CD4-positive, alpha-beta T cell (primary cell): Measurements from ENCODE around the gene MS4A6A. TPM values are rescaled to one million over a fixed set of nuclear protein-coding genes. Genes with fewer than 3 reads are reported as not detected.

Experiments
- ATAC-seq: fragments of 200-7000 bp; cut with Tn5 transposase; one replicate; pipeline ENCODE4 v1.10.0; 2022; ENCODE audit warnings: mild to moderate bottlenecking; ENCODE audit not compliant: poor library complexity
- CTCF ChIA-PET: fragments of 350-600 bp; sonication (Branson Sonifier 250); formaldehyde crosslinking; loops from one replicate; lab custom pipeline; 2021; ENCODE audit warnings: antibody characterized with exemption, inconsistent platforms; lab: Charles Lee
- POLR2A ChIA-PET: fragments of 350-600 bp; sonication (Branson Sonifier 250); formaldehyde crosslinking; loops from one replicate; lab custom pipeline; 2021; ENCODE audit warnings: antibody characterized with exemption, inconsistent platforms; lab: Charles Lee
- DNase-seq, 14 experiments: peaks; one replicate each; pipeline ENCODE4 v3.0.0-alpha.2; 2013 to 2020; ENCODE audit warnings: mixed read lengths in 2 of 14
- H3K27ac ChIP-seq, 2 donors: one replicate each; pipeline versions ENCODE4 v1.5.1 to v1.7.0; 2013; ENCODE audit warnings: low read length in 2 of 2, low read depth in 1 of 2, mild to moderate bottlenecking in 1 of 2
- H3K27me3 ChIP-seq, 2 experiments: 1 replicate in 1 of 2; 2 replicates in 1 of 2; pipeline versions ENCODE4 v1.6.1 to v1.7.0; 2013; ENCODE audit warnings: low read length in 2 of 2, control low read depth in 1 of 2, mild to moderate bottlenecking in 1 of 2, moderate library complexity in 1 of 2; ENCODE audit not compliant: insufficient read depth in 2 of 2, control insufficient read depth in 1 of 2
- H3K36me3 ChIP-seq: one replicate; pipeline ENCODE4 v1.6.1; 2013; ENCODE audit warnings: low read length, control low read depth; ENCODE audit not compliant: insufficient read depth
- H3K4me1 ChIP-seq: one replicate; pipeline ENCODE4 v1.6.1; 2013; ENCODE audit warnings: low read length, control low read depth; ENCODE audit not compliant: insufficient read depth
- H3K4me3 ChIP-seq: one replicate; pipeline ENCODE4 v1.5.1; 2013; ENCODE audit warnings: mild to moderate bottlenecking, low read length, moderate library complexity
- H3K9me3 ChIP-seq, 2 experiments: 1 replicate in 1 of 2; 2 replicates in 1 of 2; pipeline versions ENCODE4 v1.6.1 to v1.7.0; 2013; ENCODE audit warnings: low read length in 2 of 2, mild to moderate bottlenecking in 2 of 2, control low read depth in 1 of 2, moderate library complexity in 1 of 2; ENCODE audit not compliant: control insufficient read depth in 1 of 2, insufficient read depth in 1 of 2
- H3K27ac Mint-ChIP-seq: one replicate; pipeline ENCODE4 v1.8.0; 2020; ENCODE audit warnings: mixed read lengths
- H3K27me3 Mint-ChIP-seq: one replicate; pipeline ENCODE4 v1.8.0; 2021; ENCODE audit warnings: mixed read lengths
- H3K36me3 Mint-ChIP-seq: one replicate; pipeline ENCODE4 v1.8.0; 2021; ENCODE audit warnings: low read depth, mixed read lengths
- H3K4me1 Mint-ChIP-seq: one replicate; pipeline ENCODE4 v1.8.0; 2021; ENCODE audit warnings: low read depth, mixed read lengths
- H3K4me3 Mint-ChIP-seq: one replicate; pipeline ENCODE4 v1.8.0; 2020; ENCODE audit warnings: mild to moderate bottlenecking, mixed read lengths
- H3K9me3 Mint-ChIP-seq: one replicate; pipeline ENCODE4 v1.8.0; 2020; ENCODE audit warnings: mixed read lengths
- intact Hi-C, 2 experiments: fragments of 100-400 bp; cut with DNase I in 1 of 2; cut with micrococcal nuclease in 1 of 2; formaldehyde crosslinking; loops; one replicate each; pipeline versions ENCODE4 v1.15.1 to v1.9.0; 2023 to 2025; cut with DNase I, micrococcal nuclease
- total RNA-seq, 174 experiments: library from RNA in 2 of 174; stranded (reverse) in 2 of 174; gene quantifications; one replicate each; pipeline ENCODE4 v1.2.3 and lab custom pipeline; 2021 to 2026
- TF ChIP-seq, protein P1 (sequence below): fragments of 200-600 bp; IDR thresholded peaks from one replicate; pipeline ENCODE4 v1.8.0; 2022; ENCODE audit warnings: antibody characterized with exemption, mild to moderate bottlenecking

The MS4A6A gene
- total RNA-seq, 2 experiments from 2014 or later = 3.3 TPM

DNA sequence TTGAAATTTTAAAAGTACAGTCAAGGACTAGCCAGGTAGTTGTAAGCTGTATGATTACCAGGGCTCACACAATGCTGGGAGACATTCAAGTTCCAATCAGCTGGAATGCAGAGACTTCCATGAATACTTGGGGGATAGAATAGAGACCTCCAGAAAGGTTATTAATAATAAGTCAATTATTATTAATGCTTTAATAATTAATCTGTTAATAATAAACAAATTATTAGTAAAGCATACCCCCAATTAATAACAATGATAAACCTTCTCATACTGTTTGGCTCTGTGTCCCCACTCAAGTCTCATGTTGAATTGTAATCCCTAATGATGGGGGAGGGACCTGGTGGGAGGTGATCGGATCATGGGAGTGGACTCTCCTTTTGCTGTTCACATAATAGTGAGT, 14.6 kb upstream of the MS4A6A start:
- H3K4me1 ChIP-seq = no peaks in the 10 kb centered on the region
- no peak overlapping the region for H3K4me3 ChIP-seq
- Mint-ChIP-seq H3K36me3 (no peaks in the 10 kb centered on the region), H3K4me1 (peaks cover 26% of the 10 kb centered on the region), H3K9me3 (no peaks in the 10 kb centered on the region), H3K4me3 (no peak overlapping the region), H3K27me3 (peaks cover 10% of the 10 kb centered on the region), H3K27ac (no peak overlapping the region)
- peaks cover 4% of the 10 kb centered on the region in 2 experiments for H3K9me3 ChIP-seq
- H3K27ac ChIP-seq = no peak overlapping the region
- DNase-seq = no peak
- ChIA-PET CTCF (no interaction called here), POLR2A (no interaction called here)
- H3K36me3 ChIP-seq = no peaks in the 10 kb centered on the region
- intact Hi-C loops = no loop called here
- H3K27me3 ChIP-seq = no peaks in the 10 kb centered on the region
- TF ChIP-seq, protein P1, sequence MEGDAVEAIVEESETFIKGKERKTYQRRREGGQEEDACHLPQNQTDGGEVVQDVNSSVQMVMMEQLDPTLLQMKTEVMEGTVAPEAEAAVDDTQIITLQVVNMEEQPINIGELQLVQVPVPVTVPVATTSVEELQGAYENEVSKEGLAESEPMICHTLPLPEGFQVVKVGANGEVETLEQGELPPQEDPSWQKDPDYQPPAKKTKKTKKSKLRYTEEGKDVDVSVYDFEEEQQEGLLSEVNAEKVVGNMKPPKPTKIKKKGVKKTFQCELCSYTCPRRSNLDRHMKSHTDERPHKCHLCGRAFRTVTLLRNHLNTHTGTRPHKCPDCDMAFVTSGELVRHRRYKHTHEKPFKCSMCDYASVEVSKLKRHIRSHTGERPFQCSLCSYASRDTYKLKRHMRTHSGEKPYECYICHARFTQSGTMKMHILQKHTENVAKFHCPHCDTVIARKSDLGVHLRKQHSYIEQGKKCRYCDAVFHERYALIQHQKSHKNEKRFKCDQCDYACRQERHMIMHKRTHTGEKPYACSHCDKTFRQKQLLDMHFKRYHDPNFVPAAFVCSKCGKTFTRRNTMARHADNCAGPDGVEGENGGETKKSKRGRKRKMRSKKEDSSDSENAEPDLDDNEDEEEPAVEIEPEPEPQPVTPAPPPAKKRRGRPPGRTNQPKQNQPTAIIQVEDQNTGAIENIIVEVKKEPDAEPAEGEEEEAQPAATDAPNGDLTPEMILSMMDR = no peak
- no peak for ATAC-seq

DNA sequence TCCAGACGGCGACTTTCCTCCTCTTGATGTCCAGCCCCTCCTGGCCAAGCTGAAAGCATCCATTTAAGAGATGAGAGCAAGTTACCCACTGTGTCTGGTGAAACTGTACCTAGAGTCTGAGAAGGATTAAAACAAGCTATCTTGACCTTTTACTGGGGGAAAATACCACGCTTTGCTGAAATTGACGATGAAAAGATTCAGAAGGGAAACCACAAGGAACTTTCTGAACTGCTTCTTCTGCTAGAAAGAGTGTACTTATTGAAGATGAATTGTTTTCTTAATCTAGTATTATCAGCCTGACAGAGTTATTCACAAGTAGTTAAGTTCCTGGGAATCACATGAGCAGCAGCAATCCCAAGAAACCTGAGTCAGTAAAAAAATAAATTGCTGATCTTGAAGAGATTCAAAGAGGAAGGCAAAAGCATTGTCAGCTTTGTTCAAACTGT, 13.1 kb upstream of the MS4A6A start:
- CTCF ChIA-PET = no interaction called here
- TF ChIP-seq, protein P1 = no peak
- intact Hi-C loops = no loop called here
- Histone ChIP-seq H3K4me1 (no peaks in the 10 kb centered on the region), H3K27ac (no peak overlapping the region), H3K9me3 (no peaks in the 10 kb centered on the region), H3K4me3 (no peak overlapping the region), H3K27me3 (no peaks in the 10 kb centered on the region), H3K36me3 (no peaks in the 10 kb centered on the region)
- peaks cover 10% of the 10 kb centered on the region for H3K27me3 Mint-ChIP-seq
- H3K36me3 Mint-ChIP-seq = no peaks in the 10 kb centered on the region
- peaks cover 26% of the 10 kb centered on the region for H3K4me1 Mint-ChIP-seq
- peak overlapping the region; percentile 70 for H3K4me3 Mint-ChIP-seq
- H3K9me3 Mint-ChIP-seq = no peaks in the 10 kb centered on the region
- DNase-seq = no peak
- POLR2A ChIA-PET = no interaction called here
- H3K27ac Mint-ChIP-seq = peak overlapping the region; percentile 66
- ATAC-seq = no peak

DNA sequence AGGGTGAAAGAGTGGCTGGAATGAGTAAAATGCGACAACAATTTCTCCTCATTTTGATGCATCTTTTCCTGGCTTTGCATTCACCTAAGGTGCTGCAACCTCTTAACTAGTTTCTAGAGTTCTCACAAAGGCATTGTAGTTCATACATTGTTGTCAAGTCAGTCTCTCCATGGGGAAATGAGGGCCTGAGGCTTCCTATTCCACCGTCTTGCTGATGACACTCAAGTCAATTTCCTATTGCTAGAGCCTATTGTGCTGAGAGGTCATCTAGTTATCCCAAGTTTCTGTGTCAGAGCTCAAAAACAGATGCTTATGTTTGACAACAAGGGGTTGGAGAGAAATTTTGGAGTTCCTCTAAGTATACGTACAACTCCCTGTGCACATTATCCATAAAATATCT, 11.6 kb upstream of the MS4A6A start:
- H3K27me3 ChIP-seq = no peaks in the 10 kb centered on the region
- ChIA-PET CTCF (no interaction called here), POLR2A (no interaction called here)
- Mint-ChIP-seq H3K4me1 (peaks cover 26% of the 10 kb centered on the region), H3K27me3 (peaks cover 10% of the 10 kb centered on the region), H3K36me3 (no peaks in the 10 kb centered on the region), H3K9me3 (no peaks in the 10 kb centered on the region), H3K27ac (peak overlapping the region; percentile 80), H3K4me3 (no peak overlapping the region)
- H3K36me3 ChIP-seq = no peaks in the 10 kb centered on the region
- H3K4me3 ChIP-seq = no peak overlapping the region
- H3K27ac ChIP-seq = no peak overlapping the region
- intact Hi-C loops = loop anchor here in 1 of 2 experiments (5.0 kb wide), 2 partner anchors 372 to 442 kb away; no protein-coding TSS in a partner anchor
- DNase-seq = no peak
- no peaks in the 10 kb centered on the region for H3K4me1 ChIP-seq
- no peaks in the 10 kb centered on the region for H3K9me3 ChIP-seq
- TF ChIP-seq, protein P1 = no peak
- ATAC-seq = no peak
